ENCODE results near the gene MVK.

The MVK gene

GRCh38 chr12:109583733-109584132, 10.1 kb downstream of the MVK start:
- Histone ChIP-seq H3K9me2 (ENCODE audit: low read depth, low read length) (no peaks in the 10 kb centered on the region), H3K36me3 (ENCODE audit: insufficient read depth, low read length) (peaks cover 23% of the 10 kb centered on the region; the same call in 1 of the 2 replicates), H3K9me3 (ENCODE audit: low read length) (no peaks in the 10 kb centered on the region), H3K4me1 (ENCODE audit: insufficient read depth, low read length, severe bottlenecking) (no peaks in the 10 kb centered on the region), H2AFZ (ENCODE audit: low read length) (no peak overlapping the region), H3K9ac (ENCODE audit: low read length) (no peak overlapping the region), H3K27me3 (ENCODE audit: insufficient read depth, low read length) (no peaks in the 10 kb centered on the region), H3K4me3 (ENCODE audit: low read depth, low read length, poor library complexity, severe bottlenecking) (no peak overlapping the region), H3K27ac (ENCODE audit: low read depth, low read length, poor library complexity, severe bottlenecking) (no peak overlapping the region), H4K20me1 (ENCODE audit: insufficient read depth, low read length) (no peaks in the 10 kb centered on the region), H3K4me2 (ENCODE audit: low read length) (no peak overlapping the region), H3K79me2 (ENCODE audit: insufficient read depth, low read length) (no peaks in the 10 kb centered on the region), H3F3A (ENCODE audit: insufficient read depth, low read length) (no peaks in the 10 kb centered on the region)
- TF ChIP-seq EZH2 (IDR thresholded peaks at IDR 0.05; ENCODE audit: borderline replicate concordance, low read length): no peak
- TF ChIP-seq, protein P1, sequence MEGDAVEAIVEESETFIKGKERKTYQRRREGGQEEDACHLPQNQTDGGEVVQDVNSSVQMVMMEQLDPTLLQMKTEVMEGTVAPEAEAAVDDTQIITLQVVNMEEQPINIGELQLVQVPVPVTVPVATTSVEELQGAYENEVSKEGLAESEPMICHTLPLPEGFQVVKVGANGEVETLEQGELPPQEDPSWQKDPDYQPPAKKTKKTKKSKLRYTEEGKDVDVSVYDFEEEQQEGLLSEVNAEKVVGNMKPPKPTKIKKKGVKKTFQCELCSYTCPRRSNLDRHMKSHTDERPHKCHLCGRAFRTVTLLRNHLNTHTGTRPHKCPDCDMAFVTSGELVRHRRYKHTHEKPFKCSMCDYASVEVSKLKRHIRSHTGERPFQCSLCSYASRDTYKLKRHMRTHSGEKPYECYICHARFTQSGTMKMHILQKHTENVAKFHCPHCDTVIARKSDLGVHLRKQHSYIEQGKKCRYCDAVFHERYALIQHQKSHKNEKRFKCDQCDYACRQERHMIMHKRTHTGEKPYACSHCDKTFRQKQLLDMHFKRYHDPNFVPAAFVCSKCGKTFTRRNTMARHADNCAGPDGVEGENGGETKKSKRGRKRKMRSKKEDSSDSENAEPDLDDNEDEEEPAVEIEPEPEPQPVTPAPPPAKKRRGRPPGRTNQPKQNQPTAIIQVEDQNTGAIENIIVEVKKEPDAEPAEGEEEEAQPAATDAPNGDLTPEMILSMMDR (IDR thresholded peaks at IDR 0.05; ENCODE audit: low read length): no peak

GRCh38 chr12:109586385-109587296, 13.0 kb downstream of the MVK start:
- H3K79me2 ChIP-seq (ENCODE audit: insufficient read depth, low read length): no peaks in the 10 kb centered on the region
- no peaks in the 10 kb centered on the region for H4K20me1 ChIP-seq (ENCODE audit: insufficient read depth, low read length)
- H3K9me2 ChIP-seq (ENCODE audit: low read depth, low read length): no peaks in the 10 kb centered on the region
- no peak overlapping the region for H3K9ac ChIP-seq (ENCODE audit: low read length)
- H3K4me3 ChIP-seq (ENCODE audit: low read depth, low read length, poor library complexity, severe bottlenecking): no peak overlapping the region
- H2AFZ ChIP-seq (ENCODE audit: low read length): no peak overlapping the region
- H3K27ac ChIP-seq (ENCODE audit: low read depth, low read length, poor library complexity, severe bottlenecking): no peak overlapping the region
- no peak for TF ChIP-seq EZH2 (IDR thresholded peaks at IDR 0.05; ENCODE audit: borderline replicate concordance, low read length)
- TF ChIP-seq, protein P1 (IDR thresholded peaks at IDR 0.05; ENCODE audit: low read length): no peak
- no peaks in the 10 kb centered on the region for H3K9me3 ChIP-seq (ENCODE audit: low read length)
- H3K4me2 ChIP-seq (ENCODE audit: low read length): no peak overlapping the region
- H3K4me1 ChIP-seq (ENCODE audit: insufficient read depth, low read length, severe bottlenecking): no peaks in the 10 kb centered on the region
- no peaks in the 10 kb centered on the region for H3K27me3 ChIP-seq (ENCODE audit: insufficient read depth, low read length)
- no peaks in the 10 kb centered on the region for H3F3A ChIP-seq (ENCODE audit: insufficient read depth, low read length)
- H3K36me3 ChIP-seq (ENCODE audit: insufficient read depth, low read length): peaks cover 14% of the 10 kb centered on the region; the same call in 1 of the 2 replicates

GRCh38 chr12:109587921-109588320, 14.3 kb downstream of the MVK start:
- Histone ChIP-seq H2AFZ (ENCODE audit: low read length) (no peak overlapping the region), H3K79me2 (ENCODE audit: insufficient read depth, low read length) (no peaks in the 10 kb centered on the region), H3K9me2 (ENCODE audit: low read depth, low read length) (no peaks in the 10 kb centered on the region), H3K27me3 (ENCODE audit: insufficient read depth, low read length) (no peaks in the 10 kb centered on the region), H3K4me2 (ENCODE audit: low read length) (no peak overlapping the region), H4K20me1 (ENCODE audit: insufficient read depth, low read length) (no peaks in the 10 kb centered on the region), H3K27ac (ENCODE audit: low read depth, low read length, poor library complexity, severe bottlenecking) (no peak overlapping the region), H3K9ac (ENCODE audit: low read length) (no peak overlapping the region), H3F3A (ENCODE audit: insufficient read depth, low read length) (no peaks in the 10 kb centered on the region), H3K9me3 (ENCODE audit: low read length) (no peaks in the 10 kb centered on the region), H3K4me3 (ENCODE audit: low read depth, low read length, poor library complexity, severe bottlenecking) (no peak overlapping the region), H3K36me3 (ENCODE audit: insufficient read depth, low read length) (peaks cover 10% of the 10 kb centered on the region; the same call in 1 of the 2 replicates), H3K4me1 (ENCODE audit: insufficient read depth, low read length, severe bottlenecking) (no peaks in the 10 kb centered on the region)
- TF ChIP-seq, protein P1 (IDR thresholded peaks at IDR 0.05; ENCODE audit: low read length): no peak
- TF ChIP-seq EZH2 (IDR thresholded peaks at IDR 0.05; ENCODE audit: borderline replicate concordance, low read length): no peak

Measured in OCI-LY1 (cell line).